H1 (cell line): ENCODE measurements around the gene WDR7. TPM values are rescaled to one million over a fixed set of nuclear protein-coding genes. Genes with fewer than 3 reads are reported as not detected.

Source experiments
- CBX8 ChIP-seq: fragments of 300-800, 300-1000 bp; sonication (generic); IDR thresholded peaks from 2 replicates; pipeline ENCODE4 v1.7.1; 2016; ENCODE audit warnings: low read depth, low read length, borderline replicate concordance
- CTCF ChIP-seq, 3 experiments: IDR thresholded peaks; 1 replicate in 2 of 3; 2 replicates in 1 of 3; pipeline versions ENCODE4 v1.5.1 to v1.6.1; 2011; ENCODE audit warnings: low read length in 3 of 3, mild to moderate bottlenecking in 3 of 3, inconsistent platforms in 2 of 3, low read depth in 1 of 3, moderate library complexity in 1 of 3; ENCODE audit not compliant: insufficient read depth in 1 of 3; ENCODE audit errors: control extremely low read depth in 1 of 3
- HDAC2 ChIP-seq, 2 experiments: fragments of 300-600 bp in 1 of 2; sonication (generic) in 1 of 2; IDR thresholded peaks; 2 replicates each; pipeline ENCODE4 v1.6.1; 2011 to 2012; ENCODE audit warnings: low read depth in 2 of 2, low read length in 2 of 2, mild to moderate bottlenecking in 2 of 2, moderate library complexity in 2 of 2, borderline replicate concordance in 1 of 2, inconsistent platforms in 1 of 2
- SAP30 ChIP-seq: fragments of 300-600 bp; sonication (generic); IDR thresholded peaks from 2 replicates; pipeline ENCODE4 v1.7.1; 2012; ENCODE audit warnings: low read length, moderate library complexity, mild to moderate bottlenecking, inconsistent platforms; ENCODE audit not compliant: insufficient read depth, insufficient replicate concordance
- TCF12 ChIP-seq: IDR thresholded peaks from 2 replicates; pipeline ENCODE4 v1.6.1; 2011; ENCODE audit warnings: low read depth, mild to moderate bottlenecking, low read length
- polyA plus RNA-seq, 7 experiments: library from polyadenylated mRNA; depleted of rRNA in 3 of 7; stranded (reverse) in 5 of 7; unstranded in 2 of 7; fragments of >200 nt in 5 of 7; fragments of 200-250 nt in 2 of 7; gene quantifications; 1 replicate in 5 of 7; 2 replicates in 1 of 7; 4 replicates in 1 of 7; pipeline versions ENCODE4 v1.2.1 to v1.2.3, GENCODE V29; 2011 to 2013; ENCODE audit warnings: missing spikeins in 2 of 7, mixed read lengths in 2 of 7
- total RNA-seq: library from RNA; stranded (reverse); fragmentation: NEBNext Ultra II Directional; extraction: Animal tissue kit (Norgen Biotek cat#: 25700); gene quantifications from 2 replicates; pipeline ENCODE4 v1.2.1, GENCODE V29; 2021

Gene WDR7
- total and polyA plus RNA-seq, 2 of the 8 experiments (the other 6 are each of a cell fraction or from before 2014, with no cell fraction given): 5.5 to 15.2 TPM

- no peak for TF ChIP-seq SAP30
- TF ChIP-seq HDAC2 (IDR thresholded peaks at IDR 0.05; ENCODE audit: borderline replicate concordance in 1 of 2, low read depth in 2 of 2, low read length in 2 of 2): no peak
- TF ChIP-seq CTCF (IDR thresholded peaks at IDR 0.05; ENCODE audit: control extremely low read depth in 1 of 3, insufficient read depth in 1 of 3, low read depth in 1 of 3, low read length in 3 of 3): no peak
- TF ChIP-seq TCF12: no peak
- TF ChIP-seq CBX8: no peak
- TF ChIP-seq, all 59 proteins: peak for 0
These were observed 88.6 kb downstream of the WDR7 start (continued) for GRCh38 chr18:56739731-56740130.
